GM19438 (cell line): ENCODE measurements around the gene ARHGAP27.

Experiments
- ATAC-seq: cut with Tn5 transposase; IDR thresholded peaks from one replicate; pipeline ENCODE4 v1.9.1; 2021; ENCODE audit warnings: low read depth; ENCODE audit not compliant: unreplicated experiment

ARHGAP27 gene

GRCh38 chr17:45409659-45410076 is 23.0 kb downstream of the ARHGAP27 start:
- ATAC-seq, result no peak

- ATAC-seq, result no peak
These were observed 23.9 kb downstream of the ARHGAP27 start for GRCh38 chr17:45408611-45409421.

- no peak for ATAC-seq
These were observed 26.6 kb downstream of the ARHGAP27 start for GRCh38 chr17:45406107-45406506.

GRCh38 chr17:45405250-45406086 is 27.2 kb downstream of the ARHGAP27 start:
- ATAC-seq, result no peak

GRCh38 chr17:45404870-45405249 is 27.8 kb downstream of the ARHGAP27 start:
- ATAC-seq, result no peak

- ATAC-seq, result no peak
These were observed 28.7 kb downstream of the ARHGAP27 start for GRCh38 chr17:45403906-45404490.

- no peak for ATAC-seq
These were observed 29.8 kb downstream of the ARHGAP27 start for GRCh38 chr17:45402916-45403315.

- ATAC-seq, result no peak
These were observed 33.9 kb downstream of the ARHGAP27 start for GRCh38 chr17:45398800-45399199.

GRCh38 chr17:45397796-45398195 is 34.9 kb downstream of the ARHGAP27 start:
- no peak for ATAC-seq

- no peak for ATAC-seq
These were observed 36.0 kb downstream of the ARHGAP27 start for GRCh38 chr17:45396496-45397205.

GRCh38 chr17:45395569-45396415 is 36.9 kb downstream of the ARHGAP27 start:
- ATAC-seq, result no peak

- no peak for ATAC-seq
These were observed 37.6 kb downstream of the ARHGAP27 start for GRCh38 chr17:45394913-45395568.

- no peak for ATAC-seq
These were observed 38.1 kb downstream of the ARHGAP27 start for GRCh38 chr17:45394564-45394912.

GRCh38 chr17:45394091-45394490 is 38.6 kb downstream of the ARHGAP27 start:
- no peak for ATAC-seq

GRCh38 chr17:45393411-45393810 is 39.3 kb downstream of the ARHGAP27 start:
- ATAC-seq, result no peak

- ATAC-seq, result no peak
These were observed 40.8 kb downstream of the ARHGAP27 start for GRCh38 chr17:45391918-45392317.

- no peak for ATAC-seq
These were observed 41.4 kb downstream of the ARHGAP27 start for GRCh38 chr17:45391291-45391690.

- ATAC-seq, result no peak
These were observed 43.3 kb downstream of the ARHGAP27 start for GRCh38 chr17:45389354-45389753.

GRCh38 chr17:45388604-45389325 is 43.9 kb downstream of the ARHGAP27 start:
- no peak for ATAC-seq
